ENCODE measurements around the gene GPC5.
"Not testable (repeated sequence)": the region's sequence is repeated elsewhere in the genome, so short reads cannot be mapped to it uniquely, and the experiment has no call there.

The GPC5 gene

GRCh38 chr13:91398413-91399188 is at the start of gene GPC5:
TSS of gene GPC5 (plus strand) at chr13:91398621.
- no peak for DNase-seq

DNA sequence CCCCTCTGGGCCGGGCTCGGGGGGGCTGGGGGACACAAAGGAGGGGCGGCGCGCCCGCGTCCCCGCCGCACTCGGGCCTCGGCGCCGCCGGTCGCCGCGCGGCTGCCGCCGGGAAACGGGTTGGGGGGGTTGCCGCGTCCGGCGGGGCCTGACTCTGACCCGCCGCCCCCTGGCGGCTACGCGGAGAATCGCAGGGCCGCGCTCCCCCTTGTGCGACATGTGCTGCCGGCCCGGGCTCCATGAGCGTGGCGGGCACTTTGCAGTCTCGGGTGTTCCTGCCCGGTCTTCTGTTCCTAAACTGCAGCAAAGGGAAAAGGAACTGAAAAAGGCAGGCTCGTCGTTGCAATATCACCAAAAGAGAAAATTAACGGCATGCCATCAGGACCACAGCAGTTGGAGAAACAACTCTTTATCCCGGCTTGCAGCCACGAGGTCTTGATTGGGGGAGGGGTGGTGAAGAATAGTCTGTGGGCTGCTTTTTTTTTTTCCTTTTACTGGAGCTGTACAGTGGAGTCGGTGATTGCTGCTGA is 49.5 kb upstream of the GPC5 start:
- DNase-seq, result peak; percentile 67

DNA sequence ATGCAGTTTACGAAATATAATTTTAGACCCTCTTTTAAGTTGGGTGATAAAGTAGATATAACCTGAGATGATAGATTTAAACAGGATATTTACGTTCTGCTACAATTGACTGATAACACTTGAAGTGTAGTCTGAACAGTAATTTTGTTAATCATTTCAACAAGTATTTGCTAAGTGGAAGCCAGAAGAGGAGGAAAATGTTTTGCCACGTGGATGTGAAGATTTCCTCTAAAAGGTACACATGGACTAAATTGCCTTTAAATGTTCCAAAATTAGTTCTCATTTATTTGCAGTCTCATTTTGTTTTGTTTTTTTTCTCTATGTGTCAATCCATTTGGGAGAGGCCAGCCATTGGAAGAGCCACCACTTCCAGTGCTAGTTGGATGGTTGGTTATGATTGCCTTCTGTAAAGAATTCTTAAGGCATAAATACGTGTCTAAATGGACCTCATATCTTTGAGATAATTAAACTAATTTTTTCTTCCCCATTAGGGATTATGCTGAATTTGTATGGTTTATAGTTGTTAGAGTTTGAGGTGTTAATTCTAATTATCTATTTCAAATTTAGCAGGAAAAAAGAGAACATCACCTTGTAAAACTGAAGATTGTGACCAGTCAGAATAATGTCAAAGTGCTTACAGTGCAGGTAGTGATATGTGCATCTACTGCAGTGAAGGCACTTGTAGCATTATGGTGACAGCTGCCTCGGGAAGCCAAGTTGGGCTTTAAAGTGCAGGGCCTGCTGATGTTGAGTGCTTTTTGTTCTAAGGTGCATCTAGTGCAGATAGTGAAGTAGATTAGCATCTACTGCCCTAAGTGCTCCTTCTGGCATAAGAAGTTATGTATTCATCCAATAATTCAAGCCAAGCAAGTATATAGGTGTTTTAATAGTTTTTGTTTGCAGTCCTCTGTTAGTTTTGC is 48.2 kb upstream of the GPC5 start:
- no peak for DNase-seq

DNA sequence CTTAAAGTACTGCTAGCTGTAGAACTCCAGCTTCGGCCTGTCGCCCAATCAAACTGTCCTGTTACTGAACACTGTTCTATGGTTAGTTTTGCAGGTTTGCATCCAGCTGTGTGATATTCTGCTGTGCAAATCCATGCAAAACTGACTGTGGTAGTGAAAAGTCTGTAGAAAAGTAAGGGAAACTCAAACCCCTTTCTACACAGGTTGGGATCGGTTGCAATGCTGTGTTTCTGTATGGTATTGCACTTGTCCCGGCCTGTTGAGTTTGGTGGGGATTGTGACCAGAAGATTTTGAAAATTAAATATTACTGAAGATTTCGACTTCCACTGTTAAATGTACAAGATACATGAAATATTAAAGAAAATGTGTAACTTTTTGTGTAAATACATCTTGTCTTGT is 47.3 kb upstream of the GPC5 start:
- DNase-seq, result no peak

DNA sequence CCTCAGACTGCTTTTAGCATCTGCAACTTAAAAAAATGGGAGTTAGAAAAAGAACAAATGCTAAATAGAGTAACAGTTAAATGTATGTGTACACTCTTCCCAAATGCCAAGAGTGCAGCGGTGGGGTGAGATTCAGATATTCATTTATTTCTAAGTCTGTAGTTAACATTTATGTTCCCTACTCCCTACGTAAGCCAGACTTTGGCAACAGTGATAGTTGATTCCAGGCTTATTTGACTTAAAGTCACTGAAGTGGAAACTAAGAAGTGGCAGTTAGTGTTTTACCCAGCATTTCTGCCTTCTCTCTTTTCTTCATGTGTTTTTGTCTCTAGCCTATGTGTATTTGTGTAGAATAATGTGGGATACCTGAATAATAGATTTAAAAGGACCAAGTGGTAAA is 46.4 kb upstream of the GPC5 start:
- no peak for DNase-seq

DNA sequence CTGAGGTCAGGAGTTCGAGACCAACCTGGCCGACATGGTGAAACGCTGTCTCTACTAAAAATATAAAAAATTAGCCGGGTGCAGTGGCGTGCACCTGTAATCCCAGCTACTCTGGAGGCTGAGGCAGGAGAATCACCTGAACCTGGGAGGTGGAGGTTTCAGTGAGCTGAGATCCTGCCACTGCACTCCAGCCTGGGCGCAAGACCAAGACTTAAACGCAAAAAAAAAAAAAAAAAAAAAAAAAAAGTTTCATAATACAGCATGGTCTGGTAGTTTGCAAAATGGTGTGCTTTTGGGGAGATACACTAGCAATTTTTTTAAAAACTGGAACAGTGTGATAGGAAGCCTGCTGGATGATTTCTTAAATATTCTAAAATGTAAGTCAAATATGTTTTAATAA is 45.5 kb upstream of the GPC5 start:
- not testable (repeated sequence) for DNase-seq

DNA sequence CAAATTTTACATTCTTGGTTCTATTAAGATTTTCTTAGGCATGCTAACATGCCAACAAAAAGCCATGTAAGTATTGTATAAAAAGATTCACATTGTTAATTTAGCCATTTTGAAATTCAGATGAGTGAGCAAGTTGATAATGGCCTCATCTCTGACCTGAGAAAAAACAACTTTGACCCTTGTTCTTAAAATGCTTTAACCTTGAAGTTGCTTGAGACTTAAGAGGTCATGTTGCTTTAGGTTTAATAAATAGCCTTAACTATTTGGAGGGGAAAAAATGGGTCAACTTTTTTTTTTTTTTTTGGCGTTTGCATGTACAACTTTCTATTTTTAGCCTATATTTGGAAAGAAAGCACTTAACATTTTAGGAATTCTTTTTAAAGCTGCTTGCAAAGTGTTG is 44.9 kb upstream of the GPC5 start:
- DNase-seq, result no peak

DNA sequence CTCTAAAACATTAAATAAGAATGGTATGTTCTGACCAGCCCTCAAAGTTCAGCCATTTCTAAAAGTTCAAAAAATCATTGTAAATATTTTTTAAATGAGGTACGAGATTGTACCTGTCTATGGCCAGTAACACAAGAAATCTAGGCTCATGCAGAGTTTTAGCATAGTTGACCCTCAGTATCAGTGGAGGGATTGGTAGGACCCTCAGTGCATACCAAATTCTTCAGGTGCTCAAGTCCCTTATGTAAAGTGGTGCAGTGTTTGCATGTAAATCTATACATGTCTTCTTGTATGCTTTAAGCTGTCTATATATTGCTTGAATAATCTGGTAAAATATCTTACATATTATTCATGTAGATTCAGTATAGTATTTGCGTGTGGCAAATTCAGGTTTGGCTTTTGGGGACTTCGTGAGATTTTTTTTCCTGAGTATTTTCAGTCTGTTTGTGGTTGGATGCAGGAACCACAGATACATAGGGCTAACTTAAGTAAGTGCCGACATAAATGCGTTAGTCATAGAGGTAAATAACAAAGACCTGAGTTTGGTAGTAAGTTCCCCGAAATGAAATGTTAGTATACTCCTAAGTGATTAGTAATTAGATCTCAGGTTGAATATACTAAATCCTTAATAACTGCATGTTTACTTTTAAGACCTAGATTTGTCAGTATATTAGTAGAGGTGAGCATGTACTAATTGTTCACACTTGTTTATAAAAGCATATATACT is 43.2 kb upstream of the GPC5 start:
- DNase-seq, result no peak

GRCh38 chr13:91355826-91356710 is 42.4 kb upstream of the GPC5 start:
- no peak for DNase-seq

DNA sequence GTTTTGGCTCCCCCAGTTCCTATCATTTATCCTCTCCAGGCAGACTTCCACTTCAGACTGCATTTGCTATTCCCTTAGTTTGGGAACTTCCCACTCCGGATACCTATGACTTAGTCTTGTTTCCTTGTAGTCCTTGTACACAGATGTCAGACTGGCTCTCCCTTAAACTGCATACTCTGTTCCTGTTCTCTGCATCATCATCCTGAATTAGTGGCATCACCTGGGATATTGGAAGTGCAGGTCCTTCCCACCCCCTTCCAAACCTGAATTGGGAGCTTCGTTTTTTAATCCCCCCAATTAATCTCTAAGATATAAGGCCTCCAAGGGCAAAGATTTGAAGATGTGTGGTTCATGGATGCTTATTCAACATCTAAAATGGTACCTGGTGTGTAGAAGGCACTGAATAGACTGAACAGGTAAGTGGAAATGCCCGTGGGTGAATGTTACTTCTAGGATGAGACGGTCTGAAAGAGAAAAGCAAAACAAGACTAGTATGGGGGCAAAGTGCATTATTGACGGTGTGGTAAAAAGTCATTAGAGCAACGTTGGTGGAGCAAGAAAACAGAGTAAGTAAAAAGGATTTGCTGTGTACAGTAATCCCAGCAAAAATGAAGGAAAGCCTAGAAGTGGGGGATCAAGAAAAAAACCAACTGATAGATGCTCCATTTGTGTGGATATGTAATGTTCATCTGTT is 41.4 kb upstream of the GPC5 start:
- DNase-seq, result no peak

GRCh38 chr13:91357613-91358386 is 40.6 kb upstream of the GPC5 start:
- DNase-seq, result no peak

GRCh38 chr13:91358387-91358782 is 40.0 kb upstream of the GPC5 start:
- DNase-seq, result no peak

GRCh38 chr13:91359111-91359510 is 39.3 kb upstream of the GPC5 start:
- no peak for DNase-seq

GRCh38 chr13:91359631-91360030 is 38.8 kb upstream of the GPC5 start:
- no peak for DNase-seq

- DNase-seq, result no peak
Observed at GRCh38 chr13:91360246-91360751, 38.1 kb upstream of the GPC5 start.

- DNase-seq, result no peak
Observed at GRCh38 chr13:91361755-91362271, 36.6 kb upstream of the GPC5 start.

DNA sequence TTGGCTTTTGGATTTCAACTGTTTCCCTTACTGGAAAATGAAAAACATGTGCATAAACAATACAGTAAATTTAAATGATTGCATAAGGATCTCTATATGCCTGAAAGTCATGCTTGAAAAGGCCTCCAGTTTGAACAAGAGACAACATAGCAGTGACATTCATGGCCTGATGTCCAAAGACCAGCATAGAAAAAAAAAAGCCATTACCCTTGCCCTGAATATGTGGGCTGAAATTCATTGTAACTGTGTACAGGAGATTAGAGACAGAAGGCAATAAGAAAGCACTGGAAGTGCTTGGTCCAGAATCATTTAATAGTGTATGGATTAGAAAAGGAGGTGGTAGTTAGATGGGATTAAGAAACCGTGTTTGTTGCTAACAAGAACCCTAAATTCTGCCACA is 35.5 kb upstream of the GPC5 start:
- DNase-seq, result no peak

DNA sequence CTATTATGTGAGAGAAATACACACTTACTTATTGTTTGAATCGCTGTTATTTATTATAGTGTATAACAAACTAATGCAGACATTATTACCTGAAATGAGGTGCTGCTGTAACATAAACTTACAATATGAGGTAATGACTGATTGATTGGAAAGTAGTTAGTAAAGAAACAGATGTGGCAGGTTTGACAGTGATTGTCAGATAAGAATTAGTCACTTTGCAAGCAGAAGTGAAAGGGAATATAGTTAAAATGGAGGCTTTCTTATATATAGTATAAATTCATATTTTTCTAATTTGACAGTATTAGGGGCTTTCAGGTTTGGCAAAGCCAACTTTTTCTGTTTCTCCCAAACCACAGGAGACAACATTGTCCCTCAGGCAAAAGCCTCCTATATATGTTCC is 30.3 kb upstream of the GPC5 start:
- DNase-seq, result no peak

DNA sequence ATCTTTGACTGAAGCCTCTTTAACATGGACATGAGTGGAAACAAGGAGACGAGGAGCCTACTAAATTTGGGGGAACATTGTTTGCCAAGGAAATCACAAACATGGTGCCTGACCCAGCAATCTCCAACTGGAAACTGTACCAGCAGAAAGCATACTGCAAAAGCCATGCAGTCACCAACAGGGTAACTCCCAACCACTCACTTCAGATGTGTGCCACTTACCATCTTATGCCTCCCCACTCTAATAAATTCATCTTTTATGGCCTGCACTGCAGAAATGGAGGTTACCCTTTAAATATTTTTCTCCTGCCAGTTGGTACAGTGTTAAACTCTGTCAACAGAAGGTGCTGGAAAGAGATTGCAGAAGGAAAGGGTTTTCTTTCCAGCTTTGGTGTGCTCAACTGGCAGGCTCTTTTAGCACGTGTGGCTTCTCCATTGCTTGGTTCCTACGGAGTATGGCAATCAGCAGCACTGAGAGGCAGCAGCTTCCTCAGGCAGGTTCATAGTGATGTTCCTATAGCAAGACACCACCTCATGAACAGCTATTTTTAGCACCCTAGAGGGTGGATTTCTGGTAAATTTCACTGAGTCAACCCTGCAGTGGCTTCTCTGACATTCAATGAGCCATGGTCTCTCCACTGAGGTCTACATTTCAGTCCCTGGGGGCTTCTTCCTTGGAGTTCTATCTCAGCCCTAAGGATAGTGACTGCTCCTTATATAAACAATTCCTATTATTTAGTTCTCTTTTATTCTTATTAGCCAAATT is 29.6 kb upstream of the GPC5 start:
- DNase-seq, result no peak
